Loucy (cell line): ENCODE measurements around the gene YOD1.
"Not testable (repeated sequence)": the region's sequence is repeated elsewhere in the genome, so short reads cannot be mapped to it uniquely, and the experiment has no call there.

ENCODE experiments used
- H2AFZ ChIP-seq: fragments of 200-600 bp; sonication (generic); 2 replicates; pipeline ENCODE4 v1.6.0; 2016; ENCODE audit warnings: antibody characterized with exemption, mild to moderate bottlenecking, low read length, moderate library complexity
- H3F3A ChIP-seq: fragments of 200-600 bp; 2 replicates; pipeline ENCODE4 v1.6.0; 2016; ENCODE audit warnings: antibody characterized with exemption, low read depth, mild to moderate bottlenecking
- H3K27me3 ChIP-seq: fragments of 200-600 bp; sonication (generic); 2 replicates; pipeline ENCODE4 v1.6.1; 2014; ENCODE audit warnings: low read length, mild to moderate bottlenecking; ENCODE audit not compliant: insufficient read depth, poor library complexity, severe bottlenecking
- H3K36me3 ChIP-seq: fragments of 200-600 bp; sonication (generic); 2 replicates; pipeline ENCODE4 v1.6.1; 2016; ENCODE audit warnings: low read length; ENCODE audit not compliant: insufficient read depth
- H3K4me1 ChIP-seq: fragments of 200-600 bp; sonication (generic); 2 replicates; pipeline ENCODE4 v1.5.1; 2014; ENCODE audit warnings: low read length, mild to moderate bottlenecking; ENCODE audit not compliant: insufficient read depth, poor library complexity, severe bottlenecking
- H3K4me2 ChIP-seq: fragments of 200-600 bp; sonication (generic); 2 replicates; pipeline ENCODE4 v1.6.0; 2014; ENCODE audit warnings: antibody characterized with exemption, low read length, low read depth, mild to moderate bottlenecking; ENCODE audit not compliant: poor library complexity, severe bottlenecking
- H3K4me3 ChIP-seq: fragments of 200-600 bp; sonication (generic); 2 replicates; pipeline ENCODE4 v1.5.1; 2014; ENCODE audit warnings: low read length, mild to moderate bottlenecking, mixed read lengths; ENCODE audit not compliant: poor library complexity, severe bottlenecking
- H3K79me2 ChIP-seq: fragments of 200-600 bp; sonication (generic); 2 replicates; pipeline ENCODE4 v1.6.1; 2014; ENCODE audit warnings: low read length; ENCODE audit not compliant: insufficient read depth
- H3K9ac ChIP-seq: fragments of 200-600 bp; sonication (generic); 2 replicates; pipeline ENCODE4 v1.6.0; 2014; ENCODE audit warnings: mild to moderate bottlenecking, low read depth, low read length, moderate library complexity; ENCODE audit not compliant: poor library complexity, severe bottlenecking
- H3K9me2 ChIP-seq: fragments of 200-600 bp; sonication (generic); replicated peaks from 2 replicates; pipeline ENCODE4 v1.6.1; 2016; ENCODE audit warnings: low read depth, low read length, mixed read lengths
- H3K9me3 ChIP-seq: fragments of 200-600 bp; sonication (generic); 2 replicates; pipeline ENCODE4 v1.6.1; 2014; ENCODE audit warnings: mild to moderate bottlenecking, antibody characterized with exemption, low read length, low read depth; ENCODE audit not compliant: insufficient read depth
- H4K20me1 ChIP-seq: fragments of 200-600 bp; sonication (generic); 2 replicates; pipeline ENCODE4 v1.6.0; 2014; ENCODE audit warnings: antibody characterized with exemption, low read length, mild to moderate bottlenecking; ENCODE audit not compliant: insufficient read depth, poor library complexity, severe bottlenecking
- EZH2phosphoT487 ChIP-seq: fragments of 200-600 bp; IDR thresholded peaks from 2 replicates; pipeline ENCODE4 v1.6.1; 2018; ENCODE audit warnings: antibody characterized with exemption, mild to moderate bottlenecking, moderate library complexity, borderline replicate concordance
- TF ChIP-seq, protein P1 (sequence below): fragments of 200-600 bp; sonication (generic); conservative IDR thresholded peaks from 2 replicates; pipeline ENCODE4 v1.5.1; 2014; ENCODE audit warnings: mild to moderate bottlenecking, antibody characterized with exemption, low read length

YOD1 gene

DNA sequence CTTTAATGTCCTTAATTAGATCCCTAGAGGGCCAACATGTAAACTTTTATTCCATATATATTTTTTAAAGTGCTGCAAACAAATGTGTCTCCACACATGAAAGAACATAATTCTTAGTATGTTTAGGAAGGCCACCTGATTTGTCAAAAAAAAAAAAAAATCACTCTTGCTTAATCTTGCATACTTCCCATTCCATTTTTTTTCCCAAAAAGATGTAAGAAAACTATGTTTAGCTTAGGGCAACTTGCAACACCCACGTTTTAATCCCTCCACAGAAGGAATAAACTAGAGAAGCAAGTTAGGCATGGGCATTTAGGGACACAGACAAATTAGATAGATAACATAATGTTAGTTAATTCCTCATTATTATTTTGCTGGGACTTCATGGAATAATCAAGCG lies 5.6 kb downstream of the YOD1 start:
- Histone ChIP-seq H3K79me2 (peaks cover 35% of the 10 kb centered on the region), H3K4me2 (peak overlapping the region; percentile 68), H3K4me1 (no peaks in the 10 kb centered on the region), H4K20me1 (peaks cover 10% of the 10 kb centered on the region), H3K36me3 (no peaks in the 10 kb centered on the region), H3K4me3 (no peak overlapping the region), H3K27me3 (no peaks in the 10 kb centered on the region), H3K9me3 (no peaks in the 10 kb centered on the region), H3K9me2 (no peaks in the 10 kb centered on the region), H2AFZ (no peak overlapping the region), H3K9ac (no peak overlapping the region), H3F3A (no peaks in the 10 kb centered on the region)
- TF ChIP-seq EZH2phosphoT487 = no peak
- TF ChIP-seq, protein P1, sequence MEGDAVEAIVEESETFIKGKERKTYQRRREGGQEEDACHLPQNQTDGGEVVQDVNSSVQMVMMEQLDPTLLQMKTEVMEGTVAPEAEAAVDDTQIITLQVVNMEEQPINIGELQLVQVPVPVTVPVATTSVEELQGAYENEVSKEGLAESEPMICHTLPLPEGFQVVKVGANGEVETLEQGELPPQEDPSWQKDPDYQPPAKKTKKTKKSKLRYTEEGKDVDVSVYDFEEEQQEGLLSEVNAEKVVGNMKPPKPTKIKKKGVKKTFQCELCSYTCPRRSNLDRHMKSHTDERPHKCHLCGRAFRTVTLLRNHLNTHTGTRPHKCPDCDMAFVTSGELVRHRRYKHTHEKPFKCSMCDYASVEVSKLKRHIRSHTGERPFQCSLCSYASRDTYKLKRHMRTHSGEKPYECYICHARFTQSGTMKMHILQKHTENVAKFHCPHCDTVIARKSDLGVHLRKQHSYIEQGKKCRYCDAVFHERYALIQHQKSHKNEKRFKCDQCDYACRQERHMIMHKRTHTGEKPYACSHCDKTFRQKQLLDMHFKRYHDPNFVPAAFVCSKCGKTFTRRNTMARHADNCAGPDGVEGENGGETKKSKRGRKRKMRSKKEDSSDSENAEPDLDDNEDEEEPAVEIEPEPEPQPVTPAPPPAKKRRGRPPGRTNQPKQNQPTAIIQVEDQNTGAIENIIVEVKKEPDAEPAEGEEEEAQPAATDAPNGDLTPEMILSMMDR = no peak

DNA sequence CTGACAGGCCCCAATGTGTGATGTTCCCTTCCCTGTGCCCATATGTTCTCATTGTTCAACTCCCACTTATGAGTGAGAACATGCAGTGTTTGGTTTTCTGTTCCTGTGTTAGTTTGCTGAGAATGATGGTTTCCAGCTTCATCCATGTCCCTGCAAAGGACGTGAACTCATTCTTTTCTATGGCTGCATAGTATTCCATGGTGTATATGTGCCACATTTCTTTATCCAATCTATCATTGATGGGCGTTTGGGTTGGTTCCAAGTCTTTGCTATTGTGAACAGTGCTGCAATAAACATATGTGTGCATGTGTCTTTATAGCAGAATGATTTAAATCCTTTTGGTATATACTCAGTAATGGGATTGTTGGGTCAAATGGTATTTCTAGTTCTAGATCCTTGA lies 9.6 kb downstream of the YOD1 start:
- H4K20me1 ChIP-seq, H3K9me3 ChIP-seq, H2AFZ ChIP-seq, H3K4me3 ChIP-seq, H3F3A ChIP-seq, H3K9ac ChIP-seq, H3K4me1 ChIP-seq, H3K79me2 ChIP-seq, H3K4me2 ChIP-seq, H3K9me2 ChIP-seq, H3K36me3 ChIP-seq: not testable (repeated sequence)
- peaks cover 15% of the 10 kb centered on the region for H3K27me3 ChIP-seq

DNA sequence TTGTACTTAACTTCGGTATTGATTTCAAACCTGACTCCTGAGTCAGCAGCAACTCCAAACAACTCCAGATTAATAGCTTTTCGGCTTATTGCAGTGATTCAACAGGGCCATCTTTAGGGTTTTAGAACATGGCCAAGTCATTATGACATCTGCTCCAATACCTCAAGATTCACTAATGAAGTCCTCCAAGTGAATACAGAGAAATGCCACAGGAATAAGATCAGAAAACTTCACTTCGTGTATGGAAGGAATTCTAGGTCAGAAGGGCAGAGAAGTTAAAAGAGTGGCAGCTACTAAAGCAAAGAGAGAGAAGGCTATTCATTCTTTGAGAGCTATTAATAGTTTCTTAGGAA lies 10.9 kb downstream of the YOD1 start:
- no peaks in the 10 kb centered on the region for H3F3A ChIP-seq
- no peak for TF ChIP-seq EZH2phosphoT487
- TF ChIP-seq, protein P1 = no peak
- H2AFZ ChIP-seq = no peak overlapping the region
- no peaks in the 10 kb centered on the region for H3K36me3 ChIP-seq
- H3K9me3 ChIP-seq = no peaks in the 10 kb centered on the region
- H3K4me2 ChIP-seq = no peak overlapping the region
- no peaks in the 10 kb centered on the region for H3K79me2 ChIP-seq
- no peaks in the 10 kb centered on the region for H4K20me1 ChIP-seq
- H3K27me3 ChIP-seq = peaks cover 15% of the 10 kb centered on the region
- H3K9me2 ChIP-seq = no peaks in the 10 kb centered on the region
- H3K4me3 ChIP-seq = no peak overlapping the region
- H3K9ac ChIP-seq = no peak overlapping the region
- no peaks in the 10 kb centered on the region for H3K4me1 ChIP-seq

DNA sequence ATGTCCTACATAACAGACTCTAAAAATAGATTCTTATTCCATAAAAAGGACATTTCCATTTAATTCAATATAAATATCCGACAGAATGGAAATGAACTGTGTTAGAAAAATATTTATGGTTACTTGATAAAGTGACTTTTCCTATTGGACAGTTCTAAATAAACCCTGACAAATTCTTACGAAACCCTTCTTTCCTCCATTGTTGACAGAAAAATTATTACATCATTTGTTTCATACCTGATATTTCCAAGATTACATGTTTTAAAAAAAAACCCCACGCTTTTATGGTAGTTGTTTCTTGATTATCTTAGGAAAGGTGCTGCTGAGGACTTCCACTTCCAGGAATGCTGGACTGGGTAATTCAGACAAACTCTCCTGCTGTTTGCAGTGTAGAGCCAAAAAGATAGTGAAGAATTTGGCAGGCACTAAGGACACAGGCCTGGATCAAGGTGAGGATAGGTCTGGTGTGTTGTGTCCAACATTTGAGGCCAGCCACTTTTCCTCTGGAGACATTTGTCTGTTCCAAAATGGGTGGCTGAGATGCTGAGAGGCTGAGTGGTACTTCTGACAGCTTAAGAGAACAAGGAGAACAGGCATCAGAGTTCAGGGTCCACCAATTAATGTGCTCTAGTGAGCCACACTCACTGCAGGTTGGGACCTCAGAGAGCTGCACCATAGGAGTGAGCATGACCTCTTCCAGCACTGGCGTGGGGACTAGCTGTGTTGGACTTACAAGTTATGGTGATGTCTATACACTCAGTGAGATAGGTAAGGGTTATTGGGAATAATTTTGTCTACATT lies 11.4 kb downstream of the YOD1 start:
- H3K4me3 ChIP-seq = no peak overlapping the region
- no peak overlapping the region for H3K4me2 ChIP-seq
- no peaks in the 10 kb centered on the region for H3K9me3 ChIP-seq
- TF ChIP-seq, protein P1 = no peak
- TF ChIP-seq EZH2phosphoT487 = no peak
- no peaks in the 10 kb centered on the region for H3K79me2 ChIP-seq
- no peak overlapping the region for H3K9ac ChIP-seq
- H3K27me3 ChIP-seq = peaks cover 15% of the 10 kb centered on the region
- no peaks in the 10 kb centered on the region for H3F3A ChIP-seq
- no peaks in the 10 kb centered on the region for H3K9me2 ChIP-seq
- no peaks in the 10 kb centered on the region for H3K36me3 ChIP-seq
- H3K4me1 ChIP-seq = no peaks in the 10 kb centered on the region
- no peak overlapping the region for H2AFZ ChIP-seq
- no peaks in the 10 kb centered on the region for H4K20me1 ChIP-seq
